SK-N-SH treated with all-trans-retinoic acid at 6 μM for 48 hours (cell line): ENCODE results near the gene BFSP2.

Source experiments
- ARNTL ChIP-seq: fragments of 450-650 bp; formaldehyde crosslinking; IDR thresholded peaks from 2 replicates; pipeline ENCODE4 v1.5.0; 2020; ENCODE audit warnings: low read depth, mild to moderate bottlenecking, moderate library complexity, borderline replicate concordance
- BACH2 ChIP-seq: fragments of 250-450 bp; sonication (Bioruptor Pico); IDR thresholded peaks from 2 replicates; pipeline ENCODE4 v1.9.0; 2021; ENCODE audit warnings: mild to moderate bottlenecking, borderline replicate concordance
- ESRRG ChIP-seq: fragments of 250-450 bp; sonication (Bioruptor Pico); IDR thresholded peaks from 2 replicates; pipeline ENCODE4 v1.6.1; 2021; ENCODE audit warnings: mild to moderate bottlenecking
- ISL1 ChIP-seq: fragments of 250-450 bp; sonication (Bioruptor Pico); IDR thresholded peaks from 2 replicates; pipeline ENCODE4 v2.1.2; 2022; ENCODE audit warnings: mild to moderate bottlenecking, moderate library complexity
- OSR1 ChIP-seq: fragments of 250-450 bp; sonication (Bioruptor Pico); IDR thresholded peaks from 2 replicates; pipeline ENCODE4 v1.8.0; 2022; ENCODE audit warnings: moderate library complexity, mild to moderate bottlenecking, inconsistent platforms
- PPARA ChIP-seq: fragments of 250-450 bp; sonication (Bioruptor Pico); IDR thresholded peaks from 2 replicates; pipeline ENCODE4 v1.5.0; 2020; ENCODE audit warnings: mild to moderate bottlenecking, borderline replicate concordance
- TOX ChIP-seq: fragments of 250-450 bp; sonication (Bioruptor Pico); IDR thresholded peaks from 2 replicates; pipeline ENCODE4 v1.8.0; 2021; ENCODE audit warnings: mild to moderate bottlenecking, moderate library complexity, borderline replicate concordance
- ZFP3 ChIP-seq: fragments of 250-450 bp; sonication (Bioruptor Pico); IDR thresholded peaks from 2 replicates; pipeline ENCODE4 v1.5.0; 2020; ENCODE audit warnings: mild to moderate bottlenecking, moderate library complexity
- ZFP30 ChIP-seq: fragments of 450-650 bp; formaldehyde crosslinking; IDR thresholded peaks from 2 replicates; pipeline ENCODE4 v1.5.0; 2022; ENCODE audit warnings: mild to moderate bottlenecking, moderate library complexity
- ZNF565 ChIP-seq: fragments of 450-650 bp; formaldehyde crosslinking; conservative IDR thresholded peaks from 2 replicates; pipeline ENCODE4 v1.5.0; 2020; ENCODE audit warnings: low read depth, mild to moderate bottlenecking, moderate library complexity
- TF ChIP-seq, protein P1 (sequence below): fragments of 250-450 bp; sonication (Bioruptor Pico); IDR thresholded peaks from 2 replicates; pipeline ENCODE4 v1.5.1; 2020; ENCODE audit warnings: low read depth, mild to moderate bottlenecking, moderate library complexity
- TF ChIP-seq, protein P2 (sequence below): fragments of 250-450 bp; sonication (Bioruptor Pico); IDR thresholded peaks from 2 replicates; pipeline ENCODE4 v1.8.0; 2020; ENCODE audit warnings: mild to moderate bottlenecking, moderate library complexity, borderline replicate concordance

- no peak for TF ChIP-seq ARNTL
- TF ChIP-seq ISL1: no peak
- TF ChIP-seq ZFP30 (CRISPR knock-in tag): no peak
- TF ChIP-seq BACH2: no peak
- no peak for TF ChIP-seq ESRRG (CRISPR knock-in tag)
- no peak for TF ChIP-seq ZFP3 (CRISPR knock-in tag)
- TF ChIP-seq ZNF565 (CRISPR knock-in tag): no peak
- TF ChIP-seq, protein P1, sequence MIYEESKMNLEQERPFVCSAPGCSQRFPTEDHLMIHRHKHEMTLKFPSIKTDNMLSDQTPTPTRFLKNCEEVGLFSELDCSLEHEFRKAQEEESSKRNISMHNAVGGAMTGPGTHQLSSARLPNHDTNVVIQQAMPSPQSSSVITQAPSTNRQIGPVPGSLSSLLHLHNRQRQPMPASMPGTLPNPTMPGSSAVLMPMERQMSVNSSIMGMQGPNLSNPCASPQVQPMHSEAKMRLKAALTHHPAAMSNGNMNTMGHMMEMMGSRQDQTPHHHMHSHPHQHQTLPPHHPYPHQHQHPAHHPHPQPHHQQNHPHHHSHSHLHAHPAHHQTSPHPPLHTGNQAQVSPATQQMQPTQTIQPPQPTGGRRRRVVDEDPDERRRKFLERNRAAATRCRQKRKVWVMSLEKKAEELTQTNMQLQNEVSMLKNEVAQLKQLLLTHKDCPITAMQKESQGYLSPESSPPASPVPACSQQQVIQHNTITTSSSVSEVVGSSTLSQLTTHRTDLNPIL (CRISPR knock-in tag): no peak
- TF ChIP-seq PPARA (CRISPR knock-in tag): no peak
- TF ChIP-seq OSR1: no peak
- TF ChIP-seq, protein P2, sequence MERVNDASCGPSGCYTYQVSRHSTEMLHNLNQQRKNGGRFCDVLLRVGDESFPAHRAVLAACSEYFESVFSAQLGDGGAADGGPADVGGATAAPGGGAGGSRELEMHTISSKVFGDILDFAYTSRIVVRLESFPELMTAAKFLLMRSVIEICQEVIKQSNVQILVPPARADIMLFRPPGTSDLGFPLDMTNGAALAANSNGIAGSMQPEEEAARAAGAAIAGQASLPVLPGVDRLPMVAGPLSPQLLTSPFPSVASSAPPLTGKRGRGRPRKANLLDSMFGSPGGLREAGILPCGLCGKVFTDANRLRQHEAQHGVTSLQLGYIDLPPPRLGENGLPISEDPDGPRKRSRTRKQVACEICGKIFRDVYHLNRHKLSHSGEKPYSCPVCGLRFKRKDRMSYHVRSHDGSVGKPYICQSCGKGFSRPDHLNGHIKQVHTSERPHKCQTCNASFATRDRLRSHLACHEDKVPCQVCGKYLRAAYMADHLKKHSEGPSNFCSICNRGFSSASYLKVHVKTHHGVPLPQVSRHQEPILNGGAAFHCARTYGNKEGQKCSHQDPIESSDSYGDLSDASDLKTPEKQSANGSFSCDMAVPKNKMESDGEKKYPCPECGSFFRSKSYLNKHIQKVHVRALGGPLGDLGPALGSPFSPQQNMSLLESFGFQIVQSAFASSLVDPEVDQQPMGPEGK: no peak
- no peak for TF ChIP-seq TOX
Observed at GRCh38 chr3:133410191-133410892, 10.5 kb downstream of the BFSP2 start.
